PC-9 (cell line): Measurements from ENCODE around the gene LARGE1. TPM values are rescaled to one million over a fixed set of nuclear protein-coding genes. Genes with fewer than 3 reads are reported as not detected.

Source experiments
- BruUV-seq: library from RNA; stranded (reverse); fragments of 400-500 nt; replicated peaks from 2 replicates; lab custom pipeline; 2021; lab: Mats Ljungman, UMichigan
- CTCF ChIA-PET: fragments of 300-600 bp; sonication (Branson Sonifier 250); formaldehyde crosslinking; loops from one replicate; lab custom pipeline; 2022; ENCODE audit warnings: antibody characterized with exemption; lab: Charles Lee
- POLR2A ChIA-PET: fragments of 300-600 bp; sonication (Branson Sonifier 250); formaldehyde crosslinking; loops from one replicate; lab custom pipeline; 2022; ENCODE audit warnings: antibody characterized with exemption; ENCODE audit not compliant: unreplicated experiment; lab: Charles Lee
- DNase-seq, 2 experiments: peaks; one replicate each; pipeline versions ENCODE4 v3.0.0 to v3.0.0-alpha.2; 2015 to 2022; ENCODE audit warnings: mixed read lengths in 1 of 2
- H2AFZ ChIP-seq: fragments of 200-600 bp; sonication (generic); 2 replicates; pipeline ENCODE4 v1.8.1; 2017; ENCODE audit warnings: antibody characterized with exemption
- H3F3A ChIP-seq: fragments of 200-600 bp; sonication (generic); 2 replicates; pipeline ENCODE4 v1.8.1; 2017; ENCODE audit warnings: antibody characterized with exemption, mild to moderate bottlenecking, low read depth; ENCODE audit not compliant: insufficient read depth
- H3K27ac ChIP-seq: fragments of 200-600 bp; sonication (generic); 2 replicates; pipeline ENCODE4 v1.6.1; 2016; ENCODE audit warnings: mixed run types
- H3K27me3 ChIP-seq: fragments of 200-600 bp; sonication (generic); 2 replicates; pipeline ENCODE4 v1.6.1; 2016; ENCODE audit warnings: low read depth, mixed run types; ENCODE audit not compliant: insufficient read depth
- H3K36me3 ChIP-seq: fragments of 200-600 bp; sonication (generic); 2 replicates; pipeline ENCODE4 v1.6.1; 2016; ENCODE audit warnings: low read depth, mixed run types
- H3K4me1 ChIP-seq: fragments of 200-600 bp; sonication (generic); replicated peaks from 2 replicates; pipeline ENCODE4 v1.6.1; 2016; ENCODE audit warnings: mixed run types; ENCODE audit not compliant: insufficient read depth
- H3K4me2 ChIP-seq: fragments of 200-600 bp; sonication (generic); 2 replicates; pipeline ENCODE4 v1.6.1; 2017; ENCODE audit warnings: mixed run types
- H3K4me3 ChIP-seq: fragments of 200-600 bp; sonication (generic); 2 replicates; pipeline ENCODE4 v1.6.1; 2016; ENCODE audit warnings: mixed run types
- H3K79me2 ChIP-seq: fragments of 200-600 bp; sonication (generic); 2 replicates; pipeline ENCODE4 v1.6.1; 2017; ENCODE audit warnings: low read depth, mixed run types
- H3K9me2 ChIP-seq: fragments of 200-600 bp; sonication (generic); 2 replicates; pipeline ENCODE4 v1.8.1; 2017; ENCODE audit warnings: mild to moderate bottlenecking; ENCODE audit not compliant: insufficient read depth
- H3K9me3 ChIP-seq: fragments of 200-600 bp; sonication (generic); 2 replicates; pipeline ENCODE4 v1.8.1; 2016; ENCODE audit warnings: low read depth; ENCODE audit not compliant: insufficient read depth
- H4K20me1 ChIP-seq: fragments of 200-600 bp; sonication (generic); 2 replicates; pipeline ENCODE4 v1.8.1; 2017; ENCODE audit not compliant: insufficient read depth
- EZH2 ChIP-seq: fragments of 200-600 bp; sonication (generic); IDR thresholded peaks from 2 replicates; pipeline ENCODE4 v1.8.0; 2017; ENCODE audit warnings: antibody characterized with exemption, low read depth
- intact Hi-C: fragments of 100-400 bp; cut with micrococcal nuclease; formaldehyde crosslinking; loops from one replicate; pipeline ENCODE4 v1.10.0; 2022; ENCODE audit not compliant: unreplicated experiment
- total RNA-seq: library from RNA; stranded (reverse); gene quantifications from 2 replicates; pipeline ENCODE4 v1.2.3, GENCODE V29; 2021
- TF ChIP-seq, protein P1 (sequence below): fragments of 200-600 bp; sonication (generic); conservative IDR thresholded peaks from 2 replicates; pipeline ENCODE4 v1.6.1; 2017; ENCODE audit warnings: mixed run types, antibody characterized with exemption, mild to moderate bottlenecking, moderate library complexity

Gene LARGE1
- total RNA-seq, 1 experiment from 2014 or later: 12.5 TPM

DNA sequence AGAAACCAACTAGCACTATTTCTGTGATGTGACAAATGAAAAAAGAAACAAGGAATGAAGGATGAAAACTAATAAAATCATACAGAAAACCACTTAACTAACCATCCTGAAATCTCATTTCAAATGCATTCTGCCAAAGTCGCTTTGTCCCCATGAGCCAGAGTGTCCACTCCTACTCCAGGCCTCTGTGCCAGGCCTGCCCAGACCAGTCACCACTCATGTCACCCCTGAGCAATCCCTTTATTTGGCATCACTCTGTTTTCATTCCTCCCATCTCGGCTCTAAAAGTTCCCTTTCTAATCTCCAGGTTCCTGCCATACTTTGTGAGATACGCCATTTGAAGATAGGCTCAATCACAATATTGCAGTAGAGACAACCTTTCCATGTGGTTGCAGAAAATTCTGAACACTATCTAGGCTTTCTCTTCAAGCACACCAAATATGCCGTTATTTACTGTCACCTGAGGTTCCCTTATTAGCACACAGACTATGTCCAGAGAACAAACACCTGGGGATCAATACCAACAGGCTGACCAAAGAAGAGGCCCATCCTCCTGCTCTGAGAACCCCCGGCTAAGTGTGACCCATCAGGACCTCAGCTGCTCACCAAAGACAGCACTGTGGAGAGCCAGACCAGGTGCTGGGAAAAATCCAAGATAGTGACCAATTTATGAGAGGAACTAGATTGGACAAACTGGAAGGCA is 202.4 kb downstream of the LARGE1 start:
- Histone ChIP-seq H3K4me3 (no peak overlapping the region), H3K9me3 (no peaks in the 10 kb centered on the region), H3K27ac (no peak overlapping the region), H3K9me2 (no peaks in the 10 kb centered on the region), H3F3A (no peaks in the 10 kb centered on the region), H3K4me1 (no peaks in the 10 kb centered on the region), H3K4me2 (no peak overlapping the region), H2AFZ (no peak overlapping the region), H4K20me1 (no peaks in the 10 kb centered on the region), H3K27me3 (no peaks in the 10 kb centered on the region), H3K36me3 (no peaks in the 10 kb centered on the region), H3K79me2 (no peaks in the 10 kb centered on the region)
- no peak for TF ChIP-seq EZH2
- TF ChIP-seq, protein P1, sequence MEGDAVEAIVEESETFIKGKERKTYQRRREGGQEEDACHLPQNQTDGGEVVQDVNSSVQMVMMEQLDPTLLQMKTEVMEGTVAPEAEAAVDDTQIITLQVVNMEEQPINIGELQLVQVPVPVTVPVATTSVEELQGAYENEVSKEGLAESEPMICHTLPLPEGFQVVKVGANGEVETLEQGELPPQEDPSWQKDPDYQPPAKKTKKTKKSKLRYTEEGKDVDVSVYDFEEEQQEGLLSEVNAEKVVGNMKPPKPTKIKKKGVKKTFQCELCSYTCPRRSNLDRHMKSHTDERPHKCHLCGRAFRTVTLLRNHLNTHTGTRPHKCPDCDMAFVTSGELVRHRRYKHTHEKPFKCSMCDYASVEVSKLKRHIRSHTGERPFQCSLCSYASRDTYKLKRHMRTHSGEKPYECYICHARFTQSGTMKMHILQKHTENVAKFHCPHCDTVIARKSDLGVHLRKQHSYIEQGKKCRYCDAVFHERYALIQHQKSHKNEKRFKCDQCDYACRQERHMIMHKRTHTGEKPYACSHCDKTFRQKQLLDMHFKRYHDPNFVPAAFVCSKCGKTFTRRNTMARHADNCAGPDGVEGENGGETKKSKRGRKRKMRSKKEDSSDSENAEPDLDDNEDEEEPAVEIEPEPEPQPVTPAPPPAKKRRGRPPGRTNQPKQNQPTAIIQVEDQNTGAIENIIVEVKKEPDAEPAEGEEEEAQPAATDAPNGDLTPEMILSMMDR: no peak
- POLR2A ChIA-PET: no interaction called here
- DNase-seq: no peak
- BruUV-seq: no TSS peak
- CTCF ChIA-PET: no interaction called here
- intact Hi-C loops: no loop called here

DNA sequence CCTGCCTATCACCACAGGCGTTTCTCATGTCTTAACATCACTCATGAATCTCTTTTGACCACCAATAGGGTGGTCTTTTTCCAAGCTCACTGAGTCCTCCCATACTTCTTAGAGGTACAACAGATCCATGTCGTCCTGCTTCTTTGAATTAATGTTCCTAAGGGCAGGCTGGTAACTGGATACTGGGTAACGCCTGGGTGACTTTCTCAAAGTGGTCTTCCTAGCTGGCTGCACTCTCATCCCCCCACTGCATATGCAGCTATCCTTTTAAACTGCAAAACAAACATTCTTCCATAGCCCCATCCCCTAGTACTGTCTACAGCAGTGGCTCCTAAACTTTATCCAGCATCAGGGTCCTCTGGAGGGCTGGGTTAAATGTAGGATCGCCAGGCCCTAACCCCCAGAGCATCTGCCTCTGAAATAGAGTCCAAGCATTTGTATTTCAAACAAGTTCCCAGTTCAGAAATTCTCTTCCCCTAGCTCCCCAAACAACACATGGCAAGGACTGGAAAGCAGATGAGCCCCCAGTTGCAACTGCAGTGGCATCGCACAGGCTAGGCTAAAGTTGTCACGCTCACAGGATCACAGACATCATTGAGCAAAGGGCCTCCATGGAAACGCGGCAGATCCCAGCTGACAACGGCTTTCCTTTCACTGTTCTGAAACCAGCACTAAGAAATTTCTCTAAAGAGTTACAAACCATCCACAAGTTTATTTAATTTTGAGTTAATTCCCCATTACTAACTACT is 204.9 kb downstream of the LARGE1 start:
- intact Hi-C loops: no loop called here
- H3K79me2 ChIP-seq: no peaks in the 10 kb centered on the region
- no peak overlapping the region for H3K4me2 ChIP-seq
- H3K36me3 ChIP-seq: no peaks in the 10 kb centered on the region
- no TSS peak for BruUV-seq
- ChIA-PET CTCF (no interaction called here), POLR2A (no interaction called here)
- no peaks in the 10 kb centered on the region for H3K9me2 ChIP-seq
- no peak for TF ChIP-seq EZH2
- TF ChIP-seq, protein P1: no peak
- H3K4me1 ChIP-seq: no peaks in the 10 kb centered on the region
- H2AFZ ChIP-seq: no peak overlapping the region
- no peak overlapping the region for H3K27ac ChIP-seq
- no peaks in the 10 kb centered on the region for H3K27me3 ChIP-seq
- H4K20me1 ChIP-seq: no peaks in the 10 kb centered on the region
- H3K4me3 ChIP-seq: no peak overlapping the region
- H3K9me3 ChIP-seq: no peaks in the 10 kb centered on the region
- H3F3A ChIP-seq: no peaks in the 10 kb centered on the region
- DNase-seq: no peak

DNA sequence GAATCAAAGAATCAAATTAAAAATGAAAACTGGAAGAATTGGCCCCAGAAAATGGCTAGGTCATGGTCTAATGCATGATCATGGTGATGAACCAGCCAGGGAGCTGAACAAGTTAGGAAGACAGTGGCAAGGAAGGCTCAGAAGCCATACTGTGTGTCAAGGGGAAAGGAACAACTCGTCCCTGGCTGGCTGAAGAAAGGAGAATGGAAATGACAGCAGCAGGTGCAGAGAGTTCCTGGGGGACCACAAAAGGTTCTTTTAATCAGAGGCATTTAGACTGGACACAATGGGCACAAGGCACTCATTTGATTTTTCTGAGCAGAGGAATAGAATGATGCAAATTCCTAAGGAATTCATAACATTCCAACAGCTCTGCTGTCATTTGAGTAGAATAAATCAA is 209.9 kb downstream of the LARGE1 start:
- no peaks in the 10 kb centered on the region for H3F3A ChIP-seq
- no peak overlapping the region for H3K27ac ChIP-seq
- H3K9me2 ChIP-seq: no peaks in the 10 kb centered on the region; the same call in 1 of the 2 replicates
- no peak for TF ChIP-seq EZH2
- TF ChIP-seq, protein P1: no peak
- no TSS peak for BruUV-seq
- H3K4me1 ChIP-seq: no peaks in the 10 kb centered on the region
- no peaks in the 10 kb centered on the region for H4K20me1 ChIP-seq
- H3K79me2 ChIP-seq: no peaks in the 10 kb centered on the region
- no peak for DNase-seq
- no peak overlapping the region for H3K4me3 ChIP-seq
- ChIA-PET POLR2A (no interaction called here), CTCF (no interaction called here)
- no peaks in the 10 kb centered on the region for H3K36me3 ChIP-seq
- no peak overlapping the region for H3K4me2 ChIP-seq
- H3K9me3 ChIP-seq: no peaks in the 10 kb centered on the region
- intact Hi-C loops: no loop called here
- no peak overlapping the region for H2AFZ ChIP-seq
- H3K27me3 ChIP-seq: no peaks in the 10 kb centered on the region
